H9 (cell line): Measurements from ENCODE around the gene MAP4K1. TPM values are rescaled to one million over a fixed set of nuclear protein-coding genes. Genes with fewer than 3 reads are reported as not detected.
A peak's percentile ranks its signal among the peaks of the same experiment; 100 is the strongest.

Experiments used
- DNase-seq: peaks from one replicate; pipeline ENCODE4 v3.0.0-alpha.2; 2017
- H2AFZ ChIP-seq: one replicate; pipeline ENCODE4 v1.6.1; 2013; ENCODE audit warnings: mild to moderate bottlenecking, low read length, control low read depth, moderate library complexity
- H2AK5ac ChIP-seq: 2 replicates; pipeline ENCODE4 v1.6.1; 2013; ENCODE audit warnings: low read length, control low read depth, mixed read lengths; ENCODE audit not compliant: insufficient read length
- H2BK120ac ChIP-seq: one replicate; pipeline ENCODE4 v1.6.1; 2013; ENCODE audit warnings: low read depth, mild to moderate bottlenecking, low read length, control low read depth, inconsistent platforms; ENCODE audit not compliant: poor library complexity, severe bottlenecking
- H2BK12ac ChIP-seq: 2 replicates; pipeline ENCODE4 v1.6.1; 2013; ENCODE audit warnings: low read length, control low read depth, mixed read lengths, low read depth; ENCODE audit not compliant: insufficient read length
- H2BK15ac ChIP-seq: 2 replicates; pipeline ENCODE4 v1.6.1; 2013; ENCODE audit warnings: low read depth, low read length, control low read depth
- H2BK20ac ChIP-seq: one replicate; pipeline ENCODE4 v1.6.1; 2013; ENCODE audit warnings: low read depth, mild to moderate bottlenecking, low read length, control low read depth, inconsistent platforms; ENCODE audit not compliant: poor library complexity, severe bottlenecking
- H2BK5ac ChIP-seq: 2 replicates; pipeline ENCODE4 v1.6.1; 2013; ENCODE audit warnings: low read length, control low read depth, mixed read lengths; ENCODE audit not compliant: insufficient read length
- H3K14ac ChIP-seq: 2 replicates; pipeline ENCODE4 v1.6.1; 2013; ENCODE audit warnings: low read length, control low read depth; ENCODE audit not compliant: insufficient read depth
- H3K18ac ChIP-seq: 2 replicates; pipeline ENCODE4 v1.6.1; 2013; ENCODE audit warnings: low read depth, mild to moderate bottlenecking, mixed read lengths, low read length, control low read depth; ENCODE audit not compliant: insufficient read length
- H3K23ac ChIP-seq: 2 replicates; pipeline ENCODE4 v1.6.1; 2013; ENCODE audit warnings: low read length, control low read depth, mixed read lengths, low read depth; ENCODE audit not compliant: insufficient read length
- H3K23me2 ChIP-seq: 2 replicates; pipeline ENCODE4 v1.6.1; 2013; ENCODE audit warnings: low read depth, mild to moderate bottlenecking, mixed read lengths, low read length, control low read depth; ENCODE audit not compliant: insufficient read length, poor library complexity, severe bottlenecking
- H3K27ac ChIP-seq: 2 replicates; pipeline ENCODE4 v1.5.1; 2013; ENCODE audit warnings: low read length, control low read depth, mixed read lengths, low read depth; ENCODE audit not compliant: insufficient read length
- H3K27me3 ChIP-seq: 2 replicates; pipeline ENCODE4 v1.6.1; 2013; ENCODE audit warnings: low read length, control low read depth, inconsistent platforms; ENCODE audit not compliant: insufficient read depth
- H3K4ac ChIP-seq: 2 replicates; pipeline ENCODE4 v1.6.1; 2013; ENCODE audit warnings: low read depth, mild to moderate bottlenecking, control low read depth, inconsistent platforms, low read length, moderate library complexity
- H3K4me1 ChIP-seq: 2 replicates; pipeline ENCODE4 v1.6.1; 2013; ENCODE audit warnings: low read length, control low read depth, inconsistent platforms; ENCODE audit not compliant: insufficient read depth
- H3K4me2 ChIP-seq: 2 replicates; pipeline ENCODE4 v1.6.1; 2013; ENCODE audit warnings: low read length, control low read depth, mixed read lengths; ENCODE audit not compliant: insufficient read length, insufficient read depth
- H3K56ac ChIP-seq: 2 replicates; pipeline ENCODE4 v1.6.1; 2013; ENCODE audit warnings: low read depth, mild to moderate bottlenecking, mixed read lengths, low read length, control low read depth; ENCODE audit not compliant: insufficient read length
- H3K79me1 ChIP-seq: 2 replicates; pipeline ENCODE4 v1.6.1; 2013; ENCODE audit warnings: low read depth, mild to moderate bottlenecking, moderate library complexity, low read length, control low read depth, inconsistent platforms; ENCODE audit not compliant: insufficient read depth, poor library complexity, severe bottlenecking
- H3K79me2 ChIP-seq: 2 replicates; pipeline ENCODE4 v1.6.1; 2013; ENCODE audit warnings: low read length, control low read depth, inconsistent platforms; ENCODE audit not compliant: insufficient read depth
- H3K9ac ChIP-seq: 2 replicates; pipeline ENCODE4 v1.6.1; 2013; ENCODE audit warnings: low read length, control low read depth, mixed read lengths; ENCODE audit not compliant: insufficient read length; ENCODE audit errors: extremely low read depth
- H3K9me3 ChIP-seq: one replicate; pipeline ENCODE4 v1.6.1; 2013; ENCODE audit warnings: low read depth, low read length, inconsistent platforms; ENCODE audit not compliant: control insufficient read depth
- H3T11ph ChIP-seq: one replicate; pipeline ENCODE4 v1.6.1; 2013; ENCODE audit warnings: mild to moderate bottlenecking, low read length, control low read depth, inconsistent platforms
- H4K20me1 ChIP-seq: one replicate; pipeline ENCODE4 v1.6.1; 2013; ENCODE audit not compliant: control insufficient read depth, insufficient read length, insufficient read depth
- H4K5ac ChIP-seq: 2 replicates; pipeline ENCODE4 v1.6.1; 2013; ENCODE audit warnings: low read depth, mild to moderate bottlenecking, mixed read lengths, low read length, control low read depth; ENCODE audit not compliant: insufficient read length
- H4K8ac ChIP-seq: replicated peaks from 2 replicates; pipeline ENCODE4 v1.6.1; 2013; ENCODE audit warnings: low read length, control low read depth, mixed read lengths, low read depth; ENCODE audit not compliant: insufficient read length
- H4K91ac ChIP-seq: 2 replicates; pipeline ENCODE4 v1.6.1; 2013; ENCODE audit warnings: low read depth, mild to moderate bottlenecking, moderate library complexity, mixed read lengths, low read length, control low read depth; ENCODE audit not compliant: insufficient read length
- H3K27ac Mint-ChIP-seq, 3 experiments: 2 replicates in 2 of 3; 3 replicates in 1 of 3; pipeline ENCODE4 v1.8.0; 2020 to 2021; ENCODE audit warnings: mixed read lengths in 3 of 3, mild to moderate bottlenecking in 1 of 3, moderate library complexity in 1 of 3
- H3K27me3 Mint-ChIP-seq: 2 replicates; pipeline ENCODE4 v1.8.0; 2021; ENCODE audit warnings: low read depth, mild to moderate bottlenecking, moderate library complexity, mixed read lengths
- H3K36me3 Mint-ChIP-seq, 3 experiments: 2 replicates in 2 of 3; 3 replicates in 1 of 3; pipeline ENCODE4 v1.8.0; 2020 to 2021; ENCODE audit warnings: low read depth in 3 of 3, mixed read lengths in 3 of 3; ENCODE audit not compliant: insufficient read depth in 1 of 3
- H3K4me1 Mint-ChIP-seq, 2 experiments: 2 replicates each; pipeline ENCODE4 v1.8.0; 2020; ENCODE audit warnings: mixed read lengths in 2 of 2
- H3K4me3 Mint-ChIP-seq, 2 experiments: 2 replicates in 1 of 2; 3 replicates in 1 of 2; pipeline ENCODE4 v1.8.0; 2020 to 2021; ENCODE audit warnings: mild to moderate bottlenecking in 2 of 2, mixed read lengths in 2 of 2, moderate library complexity in 1 of 2
- H3K9me3 Mint-ChIP-seq, 2 experiments: 2 replicates in 1 of 2; 3 replicates in 1 of 2; pipeline ENCODE4 v1.8.0; 2020; ENCODE audit warnings: mild to moderate bottlenecking in 2 of 2, mixed read lengths in 2 of 2, moderate library complexity in 1 of 2
- WGBS: extraction: QIAGEN DNeasy Blood & Tissue Kit; methylation state at CpG from one replicate; pipeline ENCODE4 v1.1.7; 2013; ENCODE audit warnings: missing lambda C conversion rate, low lambda C conversion rate, mixed read lengths; ENCODE audit not compliant: insufficient read length; ENCODE audit errors: extremely low coverage; 5-methylcytosine and 5-hydroxymethylcytosine counted together
- total RNA-seq: library from RNA; stranded (reverse); gene quantifications from 2 replicates; pipeline ENCODE4 v1.2.1, GENCODE V29; 2021
- TF ChIP-seq, protein P1 (sequence below): fragments of 200-600 bp; sonication (generic); conservative IDR thresholded peaks from 3 replicates; pipeline ENCODE4 v1.8.0; 2021; ENCODE audit warnings: antibody characterized with exemption, mild to moderate bottlenecking

Gene MAP4K1
- total RNA-seq, 1 experiment from 2014 or later = 31.1 TPM

DNA sequence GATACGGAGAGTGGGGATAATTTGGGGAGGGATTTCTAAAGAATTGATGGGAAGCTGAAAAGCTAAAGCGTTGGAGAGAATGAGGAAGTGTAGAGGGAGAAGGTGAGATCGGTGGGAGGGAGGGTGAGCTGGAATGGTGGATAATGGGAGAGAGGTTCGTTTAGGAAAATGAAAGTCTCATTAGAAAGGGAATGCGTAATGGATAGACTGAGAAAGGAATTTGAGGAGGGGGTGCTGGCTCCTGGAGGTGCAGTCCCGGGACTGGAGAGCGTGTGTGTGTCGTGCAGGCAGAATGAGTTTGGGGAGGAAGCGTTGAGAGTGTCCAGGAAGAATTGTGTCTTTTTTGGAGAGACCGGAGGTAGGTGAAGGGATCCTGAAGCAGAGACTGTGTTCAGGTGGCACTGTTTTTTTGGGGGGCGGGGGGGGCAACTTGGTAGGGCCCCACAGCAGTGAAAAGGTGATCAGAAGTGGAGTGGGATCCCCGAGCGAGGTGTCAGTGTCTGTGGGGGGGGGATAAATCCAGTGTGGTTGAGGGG is 31.1 kb upstream of the MAP4K1 start:
- peaks cover 4% of the 10 kb centered on the region in 3 experiments; a peak in 4 of 7 replicates for H3K36me3 Mint-ChIP-seq
- Histone ChIP-seq H3K79me1 (peaks cover 3% of the 10 kb centered on the region), H3K79me2 (peaks cover 54% of the 10 kb centered on the region), H3K4ac (no peak overlapping the region), H4K5ac (no peak overlapping the region), H3K27ac (no peak overlapping the region), H4K8ac (no peak overlapping the region), H2BK120ac (no peak overlapping the region), H3K4me1 (peaks cover 13% of the 10 kb centered on the region; the same call in 1 of the 2 replicates), H4K20me1 (no peaks in the 10 kb centered on the region), H3K23ac (no peak overlapping the region), H3K23me2 (peaks cover 18% of the 10 kb centered on the region), H3K27me3 (no peaks in the 10 kb centered on the region), H2BK20ac (no peak overlapping the region), H3T11ph (no peak overlapping the region), H2AK5ac (no peak overlapping the region), H2AFZ (no peak overlapping the region), H3K18ac (peak overlapping the region; percentile 11), H3K56ac (no peak overlapping the region), H3K4me2 (peak overlapping the region; percentile 93), H2BK5ac (no peak overlapping the region), H2BK12ac (no peak overlapping the region), H2BK15ac (no peak overlapping the region), H4K91ac (no peak overlapping the region), H3K14ac (peak overlapping the region; percentile 69), H3K9me3 (no peaks in the 10 kb centered on the region), H3K9ac (peak overlapping the region; percentile 83)
- TF ChIP-seq, protein P1, sequence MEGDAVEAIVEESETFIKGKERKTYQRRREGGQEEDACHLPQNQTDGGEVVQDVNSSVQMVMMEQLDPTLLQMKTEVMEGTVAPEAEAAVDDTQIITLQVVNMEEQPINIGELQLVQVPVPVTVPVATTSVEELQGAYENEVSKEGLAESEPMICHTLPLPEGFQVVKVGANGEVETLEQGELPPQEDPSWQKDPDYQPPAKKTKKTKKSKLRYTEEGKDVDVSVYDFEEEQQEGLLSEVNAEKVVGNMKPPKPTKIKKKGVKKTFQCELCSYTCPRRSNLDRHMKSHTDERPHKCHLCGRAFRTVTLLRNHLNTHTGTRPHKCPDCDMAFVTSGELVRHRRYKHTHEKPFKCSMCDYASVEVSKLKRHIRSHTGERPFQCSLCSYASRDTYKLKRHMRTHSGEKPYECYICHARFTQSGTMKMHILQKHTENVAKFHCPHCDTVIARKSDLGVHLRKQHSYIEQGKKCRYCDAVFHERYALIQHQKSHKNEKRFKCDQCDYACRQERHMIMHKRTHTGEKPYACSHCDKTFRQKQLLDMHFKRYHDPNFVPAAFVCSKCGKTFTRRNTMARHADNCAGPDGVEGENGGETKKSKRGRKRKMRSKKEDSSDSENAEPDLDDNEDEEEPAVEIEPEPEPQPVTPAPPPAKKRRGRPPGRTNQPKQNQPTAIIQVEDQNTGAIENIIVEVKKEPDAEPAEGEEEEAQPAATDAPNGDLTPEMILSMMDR = no peak
- peak overlapping the region; percentile 41 to 93 (median 46); a peak in 6 of 7 replicates for H3K27ac Mint-ChIP-seq
- H3K4me3 Mint-ChIP-seq = peak overlapping the region; percentile 95 to 100
- H3K4me1 Mint-ChIP-seq = peaks cover 57 to 65% of the 10 kb centered on the region in 2 experiments
- 100% methylated on average over 1 of the region's 13 CpGs for WGBS
- no peaks in the 10 kb centered on the region; the same call in 1 of the 2 replicates for H3K27me3 Mint-ChIP-seq
- no peak for DNase-seq
- H3K9me3 Mint-ChIP-seq = no peaks in the 10 kb centered on the region; a peak in 1 of 5 replicates
